ENCODE results near the gene CSRNP2. TPM values are rescaled to one million over a fixed set of nuclear protein-coding genes. Genes with fewer than 3 reads are reported as not detected.

CSRNP2 gene
- total and polyA plus RNA-seq, 2 experiments from 2014 or later = 6.9 to 30.9 TPM

GRCh38 chr12:51070004-51070403 lies 13.4 kb downstream of the CSRNP2 start:
- peak overlapping the region; percentile 49 for H3K27ac Mint-ChIP-seq
- DNase-seq (ENCODE audit: low spot score) = no peak
- peaks cover 48% of the 10 kb centered on the region for H3K36me3 ChIP-seq (ENCODE audit: insufficient read depth)
- no peaks in the 10 kb centered on the region for H3K4me1 ChIP-seq (ENCODE audit: insufficient read depth)
- no peaks in the 10 kb centered on the region for H3K9me3 Mint-ChIP-seq
- no peak overlapping the region for H2AFZ ChIP-seq
- H3K4me3 Mint-ChIP-seq = no peak overlapping the region
- no peaks in the 10 kb centered on the region for H3K9me2 ChIP-seq (ENCODE audit: insufficient read depth)
- H3K4me2 ChIP-seq = no peak overlapping the region
- H3K79me2 ChIP-seq (replicated peaks; ENCODE audit: insufficient read depth) = no peaks in the 10 kb centered on the region; the same call in 1 of the 2 replicates
- TF ChIP-seq JUNB (IDR thresholded peaks at IDR 0.05; ENCODE audit: unreplicated experiment) (no peak), ZNF462 (CRISPR knock-in tag; IDR thresholded peaks at IDR 0.05) (no peak), STAT1 (IDR thresholded peaks at IDR 0.05; ENCODE audit: unreplicated experiment) (no peak), ZNF331 (CRISPR knock-in tag; IDR thresholded peaks at IDR 0.05; ENCODE audit: low read depth) (no peak), CREB1 (CRISPR knock-in tag; IDR thresholded peaks at IDR 0.05; ENCODE audit: low read depth) (no peak)
- peaks cover 5% of the 10 kb centered on the region for H3K27me3 Mint-ChIP-seq (ENCODE audit: insufficient read depth, low read depth, poor library complexity)
- no peaks in the 10 kb centered on the region for H3K4me1 Mint-ChIP-seq
- peaks cover 68% of the 10 kb centered on the region for H3K36me3 Mint-ChIP-seq (ENCODE audit: low read depth)
- 0 out of 2 replicates have a peak overlapping the region, but pooled peaks have one; percentile 43 for H3K27ac ChIP-seq (ENCODE audit: low read depth)
- no peaks in the 10 kb centered on the region; the same call in 1 of the 2 replicates for H4K20me1 ChIP-seq (replicated peaks; ENCODE audit: insufficient read depth)
- no peak for ATAC-seq
- peaks cover 3% of the 10 kb centered on the region; the same call in 1 of the 2 replicates for H3F3A ChIP-seq (replicated peaks; ENCODE audit: low read depth)
- no peaks in the 10 kb centered on the region for H3K27me3 ChIP-seq (ENCODE audit: insufficient read depth)
- no peak overlapping the region for H3K4me3 ChIP-seq

DNA sequence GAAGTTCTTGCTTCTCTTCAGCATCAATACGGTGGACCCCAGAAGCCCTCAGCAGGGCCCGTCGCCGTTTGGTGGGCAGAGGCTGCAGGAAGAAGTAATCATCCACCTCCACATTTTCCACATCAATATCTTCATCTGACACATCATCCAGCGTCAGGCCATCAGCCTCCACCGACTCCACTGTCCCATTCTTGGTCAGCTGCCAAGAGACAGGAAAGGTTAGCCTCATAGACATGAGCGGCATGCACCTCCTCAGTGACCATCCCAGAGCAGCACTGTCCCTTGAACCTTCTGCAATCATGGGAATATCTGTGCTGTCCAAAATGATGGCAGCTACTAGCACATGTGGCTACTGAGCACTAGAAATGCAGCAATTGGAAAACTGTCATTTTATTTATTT lies 15.6 kb downstream of the CSRNP2 start:
- peaks cover 55% of the 10 kb centered on the region for H3K36me3 ChIP-seq (ENCODE audit: insufficient read depth)

More for the DNA sequence above, 15.6 kb downstream of the CSRNP2 start:
- H3K27ac Mint-ChIP-seq = no peak overlapping the region; the same call in 1 of the 2 replicates
- peaks cover 6% of the 10 kb centered on the region for H3K27me3 Mint-ChIP-seq (ENCODE audit: insufficient read depth, low read depth, poor library complexity)
- Histone ChIP-seq H3K4me3 (no peak overlapping the region), H3K4me2 (no peak overlapping the region), H3F3A (replicated peaks; ENCODE audit: low read depth) (peaks cover 3% of the 10 kb centered on the region; the same call in 1 of the 2 replicates), H3K4me1 (ENCODE audit: insufficient read depth) (no peaks in the 10 kb centered on the region), H4K20me1 (replicated peaks; ENCODE audit: insufficient read depth) (peaks cover 3% of the 10 kb centered on the region; the same call in 1 of the 2 replicates), H3K9me2 (ENCODE audit: insufficient read depth) (no peaks in the 10 kb centered on the region), H3K79me2 (replicated peaks; ENCODE audit: insufficient read depth) (no peaks in the 10 kb centered on the region), H2AFZ (no peak overlapping the region), H3K27ac (ENCODE audit: low read depth) (no peak overlapping the region), H3K27me3 (ENCODE audit: insufficient read depth) (no peaks in the 10 kb centered on the region)
- TF ChIP-seq, protein P1, sequence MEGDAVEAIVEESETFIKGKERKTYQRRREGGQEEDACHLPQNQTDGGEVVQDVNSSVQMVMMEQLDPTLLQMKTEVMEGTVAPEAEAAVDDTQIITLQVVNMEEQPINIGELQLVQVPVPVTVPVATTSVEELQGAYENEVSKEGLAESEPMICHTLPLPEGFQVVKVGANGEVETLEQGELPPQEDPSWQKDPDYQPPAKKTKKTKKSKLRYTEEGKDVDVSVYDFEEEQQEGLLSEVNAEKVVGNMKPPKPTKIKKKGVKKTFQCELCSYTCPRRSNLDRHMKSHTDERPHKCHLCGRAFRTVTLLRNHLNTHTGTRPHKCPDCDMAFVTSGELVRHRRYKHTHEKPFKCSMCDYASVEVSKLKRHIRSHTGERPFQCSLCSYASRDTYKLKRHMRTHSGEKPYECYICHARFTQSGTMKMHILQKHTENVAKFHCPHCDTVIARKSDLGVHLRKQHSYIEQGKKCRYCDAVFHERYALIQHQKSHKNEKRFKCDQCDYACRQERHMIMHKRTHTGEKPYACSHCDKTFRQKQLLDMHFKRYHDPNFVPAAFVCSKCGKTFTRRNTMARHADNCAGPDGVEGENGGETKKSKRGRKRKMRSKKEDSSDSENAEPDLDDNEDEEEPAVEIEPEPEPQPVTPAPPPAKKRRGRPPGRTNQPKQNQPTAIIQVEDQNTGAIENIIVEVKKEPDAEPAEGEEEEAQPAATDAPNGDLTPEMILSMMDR (conservative IDR thresholded peaks at IDR 0.05; ENCODE audit: low read depth in 2 of 2) = no peak
- TF ChIP-seq, protein P2, sequence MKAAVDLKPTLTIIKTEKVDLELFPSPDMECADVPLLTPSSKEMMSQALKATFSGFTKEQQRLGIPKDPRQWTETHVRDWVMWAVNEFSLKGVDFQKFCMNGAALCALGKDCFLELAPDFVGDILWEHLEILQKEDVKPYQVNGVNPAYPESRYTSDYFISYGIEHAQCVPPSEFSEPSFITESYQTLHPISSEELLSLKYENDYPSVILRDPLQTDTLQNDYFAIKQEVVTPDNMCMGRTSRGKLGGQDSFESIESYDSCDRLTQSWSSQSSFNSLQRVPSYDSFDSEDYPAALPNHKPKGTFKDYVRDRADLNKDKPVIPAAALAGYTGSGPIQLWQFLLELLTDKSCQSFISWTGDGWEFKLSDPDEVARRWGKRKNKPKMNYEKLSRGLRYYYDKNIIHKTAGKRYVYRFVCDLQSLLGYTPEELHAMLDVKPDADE (IDR thresholded peaks at IDR 0.05) = no peak
- TF ChIP-seq STAT1 (IDR thresholded peaks at IDR 0.05; ENCODE audit: unreplicated experiment) (no peak), EZH2phosphoT487 (IDR thresholded peaks at IDR 0.05; ENCODE audit: unreplicated experiment) (no peak)
- H3K36me3 Mint-ChIP-seq (ENCODE audit: low read depth) = peaks cover 74% of the 10 kb centered on the region
- no peak overlapping the region for H3K4me3 Mint-ChIP-seq
- no peaks in the 10 kb centered on the region for H3K4me1 Mint-ChIP-seq
- no peak for DNase-seq (ENCODE audit: low spot score)
- ATAC-seq = no peak
- H3K9me3 Mint-ChIP-seq = no peaks in the 10 kb centered on the region
